Coronary artery (tissue), 2 donors: ENCODE data around the gene DMAP1.
"Not testable (repeated sequence)": the region's sequence is repeated elsewhere in the genome, so short reads cannot be mapped to it uniquely, and the experiment has no call there.

ENCODE experiments used
- DNase-seq: peaks from one replicate; pipeline ENCODE4 v3.0.0-alpha.2; 2017; ENCODE audit warnings: low spot score
- H3K27ac ChIP-seq, 2 donors: fragments of 200-600 bp; sonication (generic); one replicate each; pipeline ENCODE4 v1.5.1; 2016 to 2019
- H3K4me3 ChIP-seq: fragments of 200-600 bp; sonication (generic); 2 replicates; pipeline ENCODE4 v1.5.1; 2016; ENCODE audit warnings: mild to moderate bottlenecking, moderate library complexity
- TF ChIP-seq, protein P1 (sequence below): fragments of 200-600 bp; sonication (generic); IDR thresholded peaks from one replicate; pipeline ENCODE4 v1.5.1; 2019; ENCODE audit warnings: antibody characterized with exemption

The DMAP1 gene, protein sequence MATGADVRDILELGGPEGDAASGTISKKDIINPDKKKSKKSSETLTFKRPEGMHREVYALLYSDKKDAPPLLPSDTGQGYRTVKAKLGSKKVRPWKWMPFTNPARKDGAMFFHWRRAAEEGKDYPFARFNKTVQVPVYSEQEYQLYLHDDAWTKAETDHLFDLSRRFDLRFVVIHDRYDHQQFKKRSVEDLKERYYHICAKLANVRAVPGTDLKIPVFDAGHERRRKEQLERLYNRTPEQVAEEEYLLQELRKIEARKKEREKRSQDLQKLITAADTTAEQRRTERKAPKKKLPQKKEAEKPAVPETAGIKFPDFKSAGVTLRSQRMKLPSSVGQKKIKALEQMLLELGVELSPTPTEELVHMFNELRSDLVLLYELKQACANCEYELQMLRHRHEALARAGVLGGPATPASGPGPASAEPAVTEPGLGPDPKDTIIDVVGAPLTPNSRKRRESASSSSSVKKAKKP

DNA sequence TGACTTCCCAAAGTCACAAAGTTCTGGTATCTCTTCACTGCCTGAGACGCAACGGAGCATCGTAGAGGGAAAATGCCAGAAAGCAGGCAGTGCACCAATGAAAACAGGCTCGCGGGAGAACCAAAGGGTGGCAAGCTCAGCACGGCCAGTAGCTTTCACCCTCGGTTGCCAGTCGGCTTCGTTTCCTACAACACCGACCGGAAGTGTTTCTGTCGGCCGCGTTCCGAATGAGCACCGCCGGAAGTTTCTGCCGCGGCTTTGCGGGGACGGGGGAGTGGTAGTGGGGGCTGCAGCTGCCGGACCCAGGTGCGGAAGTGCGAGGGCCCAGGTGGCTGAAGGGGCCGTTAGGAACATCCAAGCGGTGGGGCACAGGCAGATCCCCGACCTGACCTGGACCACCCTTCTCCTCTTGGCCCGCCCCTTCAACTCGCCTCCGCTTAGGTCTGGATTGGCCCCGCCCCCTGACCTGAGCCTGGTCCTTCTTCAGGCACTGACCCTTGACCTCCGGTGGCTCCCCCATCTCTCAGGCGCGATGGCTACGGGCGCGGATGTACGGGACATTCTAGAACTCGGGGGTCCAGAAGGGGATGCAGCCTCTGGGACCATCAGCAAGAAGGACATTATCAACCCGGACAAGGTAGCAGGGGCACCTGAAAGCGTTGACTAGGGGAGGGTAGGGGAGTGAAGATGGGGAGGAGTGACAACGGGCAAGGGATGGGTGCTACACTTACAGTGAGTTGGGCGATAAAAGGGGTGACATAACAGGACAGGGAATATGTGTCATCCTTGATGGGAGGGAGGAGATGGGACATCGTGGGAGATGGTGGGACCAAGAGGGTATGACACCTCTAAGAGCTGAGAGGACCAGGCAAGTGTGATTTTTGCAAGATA is at the start of gene DMAP1:
TSS of gene DMAP1 (plus strand) at position 250 of the 891 bp plus-strand sequence. CDS start at position 533, 283 bp downstream.
- Histone ChIP-seq H3K4me3 (peak within 1 kb of the TSS; percentile 92), H3K27ac (peak within 1 kb of the TSS; percentile 76 to 91)
- TF ChIP-seq, protein P1, sequence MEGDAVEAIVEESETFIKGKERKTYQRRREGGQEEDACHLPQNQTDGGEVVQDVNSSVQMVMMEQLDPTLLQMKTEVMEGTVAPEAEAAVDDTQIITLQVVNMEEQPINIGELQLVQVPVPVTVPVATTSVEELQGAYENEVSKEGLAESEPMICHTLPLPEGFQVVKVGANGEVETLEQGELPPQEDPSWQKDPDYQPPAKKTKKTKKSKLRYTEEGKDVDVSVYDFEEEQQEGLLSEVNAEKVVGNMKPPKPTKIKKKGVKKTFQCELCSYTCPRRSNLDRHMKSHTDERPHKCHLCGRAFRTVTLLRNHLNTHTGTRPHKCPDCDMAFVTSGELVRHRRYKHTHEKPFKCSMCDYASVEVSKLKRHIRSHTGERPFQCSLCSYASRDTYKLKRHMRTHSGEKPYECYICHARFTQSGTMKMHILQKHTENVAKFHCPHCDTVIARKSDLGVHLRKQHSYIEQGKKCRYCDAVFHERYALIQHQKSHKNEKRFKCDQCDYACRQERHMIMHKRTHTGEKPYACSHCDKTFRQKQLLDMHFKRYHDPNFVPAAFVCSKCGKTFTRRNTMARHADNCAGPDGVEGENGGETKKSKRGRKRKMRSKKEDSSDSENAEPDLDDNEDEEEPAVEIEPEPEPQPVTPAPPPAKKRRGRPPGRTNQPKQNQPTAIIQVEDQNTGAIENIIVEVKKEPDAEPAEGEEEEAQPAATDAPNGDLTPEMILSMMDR, result no peak
- peak; percentile 91 for DNase-seq

DNA sequence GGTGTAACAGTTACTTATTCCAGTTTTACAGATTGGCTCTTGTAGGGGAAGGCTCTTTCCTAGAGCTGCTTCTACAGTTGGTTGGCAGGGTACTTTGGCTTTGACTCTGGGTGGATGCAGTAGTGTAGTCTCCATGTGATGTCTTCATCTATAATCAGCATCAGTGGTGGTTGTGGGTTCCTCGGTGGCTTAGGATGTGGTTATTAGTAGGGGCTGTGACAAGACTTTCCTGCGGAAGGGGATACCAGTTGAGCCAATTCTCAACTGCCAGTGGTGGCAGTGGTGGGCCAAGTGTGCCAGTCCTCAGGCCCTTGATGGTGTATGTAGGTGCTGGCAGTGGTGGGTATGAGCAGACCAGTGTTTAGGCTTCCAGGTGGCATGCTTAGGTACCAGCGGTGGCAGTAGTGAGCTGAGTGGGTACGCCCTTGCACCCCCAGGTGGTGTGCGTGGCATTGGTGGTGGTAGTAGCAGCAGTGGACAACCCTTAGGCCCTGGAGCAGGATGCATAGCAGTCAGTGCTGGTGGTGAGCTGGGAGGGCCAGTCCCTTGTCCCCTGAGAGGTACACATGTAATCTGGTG is 44.7 kb upstream of the DMAP1 start:
- H3K27ac ChIP-seq, result no peak overlapping the region
- H3K4me3 ChIP-seq, result no peak overlapping the region
- TF ChIP-seq, protein P1, result no peak
- no peak for DNase-seq

DNA sequence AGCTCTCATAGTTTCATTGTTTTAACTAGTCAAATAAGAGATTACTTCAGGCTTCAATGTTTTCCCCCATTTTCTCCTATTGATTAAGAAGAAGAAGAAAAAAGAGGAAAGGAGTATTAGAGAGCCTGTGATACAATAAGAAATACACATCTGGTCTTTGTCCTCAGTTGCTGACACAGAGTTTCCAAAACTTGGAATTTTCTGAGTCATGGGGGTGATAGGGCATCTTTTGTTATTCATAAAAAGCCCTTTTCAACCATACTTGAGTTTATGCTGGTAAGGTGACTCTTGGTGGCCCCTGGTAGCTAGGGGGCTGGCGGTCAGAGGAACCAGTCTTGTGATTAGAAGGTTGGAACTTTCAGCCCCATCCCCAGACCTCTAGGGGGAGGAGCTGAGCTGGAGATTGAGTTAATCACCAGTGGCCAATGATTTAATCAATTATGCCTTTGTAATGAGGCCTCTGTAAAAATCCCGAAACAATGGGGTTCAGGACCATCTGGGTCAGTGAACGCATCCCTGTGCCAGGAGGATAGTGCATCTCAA is 42.9 kb upstream of the DMAP1 start:
- TF ChIP-seq, protein P1, result no peak
- H3K4me3 ChIP-seq, result no peak overlapping the region
- H3K27ac ChIP-seq, result no peak overlapping the region
- DNase-seq, result no peak

DNA sequence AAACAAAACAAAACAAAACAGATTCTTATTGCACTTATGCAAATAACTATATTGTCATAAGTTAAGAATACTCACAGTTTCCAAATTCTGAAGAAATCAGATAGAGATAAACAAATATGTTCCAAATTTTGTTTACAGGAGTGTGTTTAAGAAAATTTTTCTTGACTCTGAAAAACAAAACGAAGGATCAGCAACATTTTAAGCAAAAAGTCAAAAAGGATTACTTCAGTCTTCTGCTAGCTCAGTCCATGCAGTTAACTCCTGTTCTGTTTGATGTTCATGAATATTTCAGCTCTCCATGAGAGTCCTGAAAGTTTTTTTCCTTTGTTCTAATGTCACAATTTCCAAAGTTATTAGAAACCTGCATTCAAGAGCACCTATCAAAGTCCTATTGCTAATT is 38.6 kb upstream of the DMAP1 start:
- no peak for DNase-seq
- no peak overlapping the region for H3K27ac ChIP-seq
- TF ChIP-seq, protein P1, result no peak
- no peak overlapping the region for H3K4me3 ChIP-seq

DNA sequence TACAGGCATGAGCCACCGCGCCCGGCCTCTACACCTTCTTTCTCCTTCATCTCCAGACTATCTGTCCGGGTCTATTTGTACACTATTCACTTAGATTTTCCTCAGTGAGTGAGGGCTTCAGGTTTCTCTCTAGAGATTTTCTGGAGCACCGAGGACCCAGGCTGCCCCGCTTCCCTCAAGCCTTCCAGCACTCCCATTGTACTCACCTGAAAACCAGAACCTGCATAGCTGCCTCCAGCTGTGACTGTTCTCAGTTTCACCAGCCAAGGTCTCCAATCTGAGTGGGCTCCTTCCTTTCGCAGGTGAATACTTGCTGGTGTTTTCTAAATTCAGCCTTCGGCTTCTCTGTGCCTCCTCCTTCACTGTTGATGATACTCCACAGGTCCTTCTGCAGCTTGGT is 12.9 kb upstream of the DMAP1 start:
- DNase-seq, result no peak
- Histone ChIP-seq H3K4me3 (no peak overlapping the region), H3K27ac (no peak overlapping the region)
- TF ChIP-seq, protein P1, result no peak

DNA sequence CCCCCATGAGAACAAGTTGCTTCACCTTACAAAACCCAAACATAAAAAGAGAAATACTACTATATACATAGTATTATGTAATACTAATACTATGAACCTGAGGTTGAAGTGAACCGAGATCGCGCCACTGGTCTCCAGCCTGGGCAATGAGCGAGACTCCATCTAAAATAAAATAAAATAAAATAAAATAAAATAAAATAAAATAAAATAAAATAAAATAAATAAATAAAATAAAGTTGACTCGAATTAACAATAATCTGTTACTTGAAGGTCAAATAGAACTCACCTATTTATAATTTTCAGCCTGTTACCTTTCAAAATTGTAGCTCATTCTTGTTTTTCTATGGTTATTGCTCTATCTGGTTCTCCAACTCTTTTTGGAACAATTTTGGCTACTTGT is 6.7 kb upstream of the DMAP1 start:
- not testable (repeated sequence) for H3K27ac ChIP-seq

DNA sequence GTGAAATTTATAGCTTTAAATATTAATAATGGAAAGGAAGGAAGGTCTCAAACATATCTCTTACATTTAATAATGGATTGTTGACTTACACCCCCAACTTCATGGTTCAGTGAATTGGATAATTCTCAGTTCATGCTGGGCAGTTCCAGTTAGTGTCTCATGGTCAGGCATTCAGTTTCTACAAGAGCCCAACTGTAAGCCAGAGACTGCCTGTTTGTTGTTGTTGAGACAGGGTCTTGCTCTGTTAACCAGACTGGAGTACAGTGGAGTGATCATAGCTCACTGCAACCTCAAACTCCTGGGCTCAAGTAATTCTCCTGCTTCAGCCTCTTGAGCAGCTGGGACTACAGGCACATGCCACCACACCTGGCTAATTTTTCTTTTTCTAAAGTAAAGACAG is 5.0 kb upstream of the DMAP1 start:
- no peak for DNase-seq
- H3K27ac ChIP-seq, result no peak overlapping the region
- TF ChIP-seq, protein P1, result no peak
- H3K4me3 ChIP-seq, result no peak overlapping the region

More for the DNA sequence above, 6.7 kb upstream of the DMAP1 start:
- H3K4me3 ChIP-seq, DNase-seq: not testable (repeated sequence)
